Endothelial cell of umbilical vein (primary cell): ENCODE measurements around the gene KIAA1671. TPM values are rescaled to one million over a fixed set of nuclear protein-coding genes. Genes with fewer than 3 reads are reported as not detected.

Experiments
- BruUV-seq: library from RNA; stranded (reverse); fragments of 400-500 nt; replicated peaks from 2 replicates; lab custom pipeline; 2021; lab: Mats Ljungman, UMichigan
- CTCF ChIA-PET: fragments of 300-600, 350-600 bp; sonication (Branson Sonifier 250); formaldehyde crosslinking; loops from one replicate; lab custom pipeline; 2021; ENCODE audit warnings: antibody characterized with exemption, inconsistent platforms; lab: Charles Lee
- POLR2A ChIA-PET: fragments of 300-600, 350-600 bp; sonication (Branson Sonifier 250); formaldehyde crosslinking; loops from one replicate; lab custom pipeline; 2021; ENCODE audit warnings: antibody characterized with exemption, inconsistent platforms; lab: Charles Lee
- DNase-seq: peaks from one replicate; pipeline ENCODE4 v3.0.0-alpha.2; 2011; ENCODE audit warnings: low read depth, low spot score
- FAIRE-seq: peaks from 2 replicates; lab custom pipeline; 2011; peaks lifted over from hg19 to GRCh38; lab: Jason Lieb, UNC
- H2AFZ ChIP-seq: 2 replicates; pipeline ENCODE4 v1.6.0; 2012; ENCODE audit warnings: low read depth, low read length, control low read depth, inconsistent platforms
- H3K27ac ChIP-seq: 2 replicates; pipeline ENCODE4 v1.5.1; 2011; ENCODE audit warnings: low read depth, mild to moderate bottlenecking, control low read depth, low read length, moderate library complexity; ENCODE audit not compliant: insufficient read depth
- H3K27me3 ChIP-seq, 2 experiments: 2 replicates each; pipeline versions ENCODE4 v1.6.0 to v1.6.1; 2011; ENCODE audit warnings: low read length in 2 of 2, mixed read lengths in 1 of 2; ENCODE audit not compliant: control insufficient read depth in 2 of 2, insufficient read depth in 2 of 2
- H3K36me3 ChIP-seq, 2 experiments: 2 replicates in 1 of 2; 3 replicates in 1 of 2; pipeline ENCODE4 v1.5.1; 2011; ENCODE audit warnings: low read length in 2 of 2, mild to moderate bottlenecking in 1 of 2, moderate library complexity in 1 of 2; ENCODE audit not compliant: control insufficient read depth in 2 of 2, insufficient read depth in 2 of 2; ENCODE audit errors: extremely low read depth in 1 of 2
- H3K4me1 ChIP-seq: 3 replicates; pipeline ENCODE4 v1.5.1; 2011; ENCODE audit warnings: mild to moderate bottlenecking, low read length; ENCODE audit not compliant: control insufficient read depth, insufficient read depth; ENCODE audit errors: extremely low read depth
- H3K4me2 ChIP-seq: 2 replicates; pipeline ENCODE4 v1.6.1; 2011; ENCODE audit warnings: low read length, control low read depth, mixed read lengths; ENCODE audit not compliant: insufficient read depth
- H3K4me3 ChIP-seq, 3 experiments: fragments of 200-600 bp in 1 of 3; sonication (generic), shearing (Covaris generic) in 1 of 3; replicated peaks in 1 of 3; 2 replicates each; pipeline ENCODE4 v1.5.1; 2011 to 2016; ENCODE audit warnings: control low read depth in 3 of 3, low read length in 3 of 3, mild to moderate bottlenecking in 2 of 3, inconsistent platforms in 1 of 3, low read depth in 1 of 3, moderate library complexity in 1 of 3; ENCODE audit not compliant: insufficient read depth in 1 of 3
- H3K79me2 ChIP-seq: 2 replicates; pipeline ENCODE4 v1.6.0; 2012; ENCODE audit warnings: low read length, inconsistent platforms; ENCODE audit not compliant: control insufficient read depth, insufficient read depth
- H3K9ac ChIP-seq: replicated peaks from 2 replicates; pipeline ENCODE3; 2011; ENCODE audit warnings: low read length, control low read depth; ENCODE audit not compliant: insufficient read depth; ENCODE audit errors: extremely low read depth
- H3K9me1 ChIP-seq: replicated peaks from 3 replicates; pipeline ENCODE4 v1.6.0; 2011; ENCODE audit warnings: mild to moderate bottlenecking, low read length; ENCODE audit not compliant: control insufficient read depth, insufficient read depth; ENCODE audit errors: extremely low read depth
- H3K9me3 ChIP-seq: replicated peaks from 2 replicates; pipeline ENCODE4 v1.5.1; 2012; ENCODE audit warnings: low read length, inconsistent platforms; ENCODE audit not compliant: control insufficient read depth, insufficient read depth
- H4K20me1 ChIP-seq: replicated peaks from 2 replicates; pipeline ENCODE3; 2011; ENCODE audit warnings: mild to moderate bottlenecking, low read length; ENCODE audit not compliant: control insufficient read depth, insufficient read depth; ENCODE audit errors: extremely low read depth
- CTCF ChIP-seq, 2 donors: IDR thresholded peaks; 1 replicate in 1 of 2; 2 replicates in 1 of 2; pipeline ENCODE4 v1.5.1; 2011; ENCODE audit warnings: low read length in 2 of 2, mild to moderate bottlenecking in 2 of 2, moderate library complexity in 2 of 2, control low read depth in 1 of 2, inconsistent platforms in 1 of 2, low read depth in 1 of 2; ENCODE audit not compliant: insufficient read depth in 1 of 2; ENCODE audit errors: extremely low read depth in 1 of 2
- FOS ChIP-seq: IDR thresholded peaks from 2 replicates; pipeline ENCODE4 v1.6.1; 2011; ENCODE audit warnings: mild to moderate bottlenecking, low read length, moderate library complexity, borderline replicate concordance; ENCODE audit not compliant: insufficient read depth
- GATA2 ChIP-seq: IDR thresholded peaks from 2 replicates; pipeline ENCODE4 v1.7.0; 2011; ENCODE audit warnings: low read depth, mild to moderate bottlenecking, moderate library complexity, mixed read lengths, low read length; ENCODE audit not compliant: insufficient read length, insufficient read depth
- JUN ChIP-seq: IDR thresholded peaks from 2 replicates; pipeline ENCODE4 v1.6.1; 2011; ENCODE audit warnings: borderline replicate concordance, low read depth; ENCODE audit not compliant: insufficient read length, insufficient read depth
- MAX ChIP-seq: IDR thresholded peaks from 2 replicates; pipeline ENCODE4 v1.6.1; 2011; ENCODE audit not compliant: insufficient read depth, insufficient read length
- MYC ChIP-seq: IDR thresholded peaks from one replicate; pipeline ENCODE4 v1.6.1; 2011; ENCODE audit warnings: mild to moderate bottlenecking, low read depth, low read length
- dilution Hi-C: fragments of 300-500 bp; cut with MboI; formaldehyde crosslinking; loops from one replicate; pipeline ENCODE4 v1.15.0; 2019; ENCODE audit warnings: low sequenced_read_pairs; ENCODE audit not compliant: extremely low pct_ligation_motif_present
- intact Hi-C: fragments of 100-400 bp; cut with micrococcal nuclease; formaldehyde crosslinking; loops from one replicate; pipeline ENCODE4 v1.10.0; 2022
- polyA plus RNA-seq, 4 experiments: library from polyadenylated mRNA; depleted of rRNA in 3 of 4; stranded (reverse) in 3 of 4; unstranded in 1 of 4; fragments of >200 nt; gene quantifications; 2 replicates each; pipeline versions ENCODE4 v1.2.1 to v1.2.3, GENCODE V29; 2011 to 2012; ENCODE audit warnings: missing spikeins in 1 of 4
- total RNA-seq: library from RNA; stranded (reverse); gene quantifications from 2 replicates; pipeline ENCODE4 v1.2.3, GENCODE V29; 2021

KIAA1671 gene
- total and polyA plus RNA-seq, 2 donors (not counting 3 experiments of a cell fraction or from before 2014, with no cell fraction given) = 23.1 to 85.1 TPM

GRCh38 chr22:24989541-24989951, 37.0 kb downstream of the KIAA1671 start:
- DNase-seq (no peak), FAIRE-seq (no peak)
- Histone ChIP-seq H3K79me2 (peaks cover 17% of the 10 kb centered on the region), H3K9me1 (no peaks in the 10 kb centered on the region), H3K9me3 (no peaks in the 10 kb centered on the region), H3K27me3 (no peaks in the 10 kb centered on the region), H3K4me3 (no peak overlapping the region), H3K36me3 (no peaks in the 10 kb centered on the region), H3K27ac (no peak overlapping the region), H3K4me1 (peaks cover 56% of the 10 kb centered on the region), H2AFZ (no peak overlapping the region), H4K20me1 (no peaks in the 10 kb centered on the region), H3K4me2 (no peak overlapping the region), H3K9ac (no peak overlapping the region)
- ChIA-PET CTCF (interaction anchor here (0.7 to 1.3 kb wide), 4 partner anchors 15 to 59 kb away, joined by 3 to 5 read pairs (median 3); no protein-coding TSS in a partner anchor), POLR2A (no interaction called here)
- TF ChIP-seq FOS = no peak
- TF ChIP-seq CTCF (IDR thresholded peaks at IDR 0.05; ENCODE audit: extremely low read depth in 1 of 2, insufficient read depth in 1 of 2, low read depth in 1 of 2, low read length in 2 of 2) = no peak
- no peak for TF ChIP-seq MYC
- no peak for TF ChIP-seq MAX
- no peak for TF ChIP-seq GATA2
- TF ChIP-seq JUN = no peak
- no TSS peak for BruUV-seq
- dilution Hi-C loops = no loop called here
- intact Hi-C loops = loop anchor here (5.0 kb wide), 1 partner anchor 123 kb away; no protein-coding TSS in a partner anchor
